Right atrium auricular region (tissue), 2 donors: Measurements from ENCODE around the gene ANKRD33. TPM values are rescaled to one million over a fixed set of nuclear protein-coding genes. Genes with fewer than 3 reads are reported as not detected.

ENCODE experiments used
- DNase-seq: peaks from one replicate; pipeline ENCODE4 v3.0.0-alpha.2; 2019; ENCODE audit warnings: low spot score
- H3K27ac ChIP-seq, 2 donors: fragments of 200-600 bp; sonication (generic); 1 replicate in 1 of 2; 2 replicates in 1 of 2; pipeline ENCODE4 v1.5.1; 2016 to 2019
- H3K27me3 ChIP-seq, 2 donors: fragments of 200-600 bp; sonication (generic); one replicate each; pipeline versions ENCODE4 v1.5.1 to v1.6.0; 2017 to 2019
- H3K36me3 ChIP-seq: fragments of 200-600 bp; sonication (generic); one replicate; pipeline ENCODE4 v1.5.1; 2016
- H3K4me1 ChIP-seq, 2 donors: fragments of 200-600 bp; sonication (generic); one replicate each; pipeline versions ENCODE4 v1.5.1 to v1.6.0; 2017 to 2019
- H3K4me3 ChIP-seq, 2 donors: fragments of 200-600 bp; sonication (generic); 1 replicate in 1 of 2; 2 replicates in 1 of 2; pipeline ENCODE4 v1.5.1; 2017 to 2019; ENCODE audit warnings: mild to moderate bottlenecking in 1 of 2, moderate library complexity in 1 of 2
- H3K9me3 ChIP-seq, 2 donors: fragments of 200-600 bp; sonication (generic); one replicate each; pipeline ENCODE4 v1.5.1; 2019
- CTCF ChIP-seq, 2 donors: fragments of 200-600 bp; sonication (generic); IDR thresholded peaks; one replicate each; pipeline ENCODE4 v1.5.1; 2019; ENCODE audit warnings: antibody characterized with exemption in 2 of 2
- total RNA-seq, 2 donors: library from RNA; depleted of rRNA; stranded (reverse); fragments of >200 nt; gene quantifications; one replicate each; pipeline ENCODE4 v1.1.0, GENCODE V29; 2016

The ANKRD33 gene
- total RNA-seq, 2 donors from 2014 or later: not detected

GRCh38 chr12:51906430-51907082 is 18.7 kb downstream of the ANKRD33 start:
- Histone ChIP-seq H3K4me3 (peak overlapping the region; percentile 46 to 61), H3K9me3 (peaks cover 0 to 3% of the 10 kb centered on the region in 2 donors), H3K27ac (peak overlapping the region; percentile 82 to 90), H3K27me3 (no peaks in the 10 kb centered on the region), H3K4me1 (peaks cover 0 to 61% of the 10 kb centered on the region in 2 donors), H3K36me3 (no peaks in the 10 kb centered on the region)
- no peak for TF ChIP-seq CTCF (IDR thresholded peaks at IDR 0.05)
- no peak for DNase-seq

DNA sequence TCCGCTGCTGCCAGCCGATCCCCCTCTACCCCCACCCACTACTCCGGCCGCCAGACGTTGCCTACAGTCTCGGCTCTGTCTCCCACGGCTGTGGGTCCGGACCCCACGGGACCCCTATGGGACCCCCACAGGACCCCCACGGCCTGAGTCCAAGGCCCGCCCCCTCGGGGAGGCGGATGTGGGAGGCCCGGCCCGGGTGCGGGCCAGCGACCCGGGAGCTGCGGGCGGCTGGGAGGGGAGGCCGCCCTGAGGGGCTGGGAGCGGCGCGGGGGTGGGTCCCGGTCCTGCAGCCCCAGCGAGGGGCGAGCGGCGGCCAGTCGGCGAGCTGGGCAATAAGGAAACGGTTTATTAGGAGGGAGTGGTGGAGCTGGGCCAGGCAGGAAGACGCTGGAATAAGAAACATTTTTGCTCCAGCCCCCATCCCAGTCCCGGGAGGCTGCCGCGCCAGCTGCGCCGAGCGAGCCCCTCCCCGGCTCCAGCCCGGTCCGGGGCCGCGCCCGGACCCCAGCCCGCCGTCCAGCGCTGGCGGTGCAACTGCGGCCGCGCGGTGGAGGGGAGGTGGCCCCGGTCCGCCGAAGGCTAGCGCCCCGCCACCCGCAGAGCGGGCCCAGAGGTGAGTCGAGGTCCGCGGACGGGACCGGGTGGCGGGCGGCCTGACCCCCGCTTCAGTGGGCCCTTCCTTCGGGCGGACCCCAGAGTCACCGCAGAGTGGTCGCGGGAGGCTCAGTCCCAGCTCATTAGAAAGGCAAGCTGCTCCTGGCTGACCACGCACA is 19.4 kb downstream of the ANKRD33 start, which contains the start of gene ACVRL1:
ACVRL1 (plus strand) TSS at position 422 of the 773 bp plus-strand sequence. CDS start 4,971 bp downstream, outside the sequence.
- DNase-seq: no peak
- H3K4me1 ChIP-seq: peaks cover 0 to 66% of the 10 kb centered on the region in 2 donors
- TF ChIP-seq CTCF (IDR thresholded peaks at IDR 0.05): no peak
- no peaks in the 10 kb centered on the region for H3K27me3 ChIP-seq
- H3K9me3 ChIP-seq: peaks cover 0 to 3% of the 10 kb centered on the region in 2 donors
- H3K36me3 ChIP-seq: no peaks in the 10 kb centered on the region
- peak within 1 kb of the TSS; percentile 46 to 61 for H3K4me3 ChIP-seq
- H3K27ac ChIP-seq: peak within 1 kb of the TSS; percentile 82 to 90

DNA sequence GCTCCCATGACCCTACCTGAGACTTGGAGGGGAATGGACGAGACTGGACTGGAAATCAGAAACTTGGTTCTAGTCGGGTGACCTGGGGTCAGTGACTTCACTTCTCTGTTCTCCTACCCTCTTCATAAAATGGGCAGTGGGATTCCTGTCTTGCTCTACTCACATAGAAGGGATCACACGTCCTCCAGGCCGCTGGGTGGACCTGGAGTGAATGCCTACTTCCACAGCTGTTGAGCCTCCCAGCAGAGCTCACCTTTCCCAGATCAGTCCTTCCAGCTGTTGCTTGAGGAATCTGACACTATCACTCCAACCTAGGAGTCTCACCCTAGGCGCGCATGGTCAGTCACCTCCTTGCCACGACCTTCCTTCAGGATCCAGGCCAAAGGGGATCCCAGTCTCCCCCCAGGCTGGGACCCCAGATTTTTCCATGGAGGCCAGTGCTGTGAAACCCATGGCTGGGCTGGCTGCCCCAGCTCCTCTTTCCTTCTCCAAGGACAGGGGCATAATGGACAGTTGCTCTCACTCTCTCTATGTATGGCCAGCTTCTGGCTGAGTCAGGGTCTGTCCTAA is 20.0 kb downstream of the ANKRD33 start:
- no peak for DNase-seq
- H3K27ac ChIP-seq: peak overlapping the region; percentile 82 to 90
- H3K27me3 ChIP-seq: no peaks in the 10 kb centered on the region
- H3K36me3 ChIP-seq: no peaks in the 10 kb centered on the region
- peaks cover 0 to 73% of the 10 kb centered on the region in 2 donors for H3K4me1 ChIP-seq
- TF ChIP-seq CTCF (IDR thresholded peaks at IDR 0.05): no peak
- H3K9me3 ChIP-seq: no peaks in the 10 kb centered on the region
- H3K4me3 ChIP-seq: peak overlapping the region; percentile 46 to 61

DNA sequence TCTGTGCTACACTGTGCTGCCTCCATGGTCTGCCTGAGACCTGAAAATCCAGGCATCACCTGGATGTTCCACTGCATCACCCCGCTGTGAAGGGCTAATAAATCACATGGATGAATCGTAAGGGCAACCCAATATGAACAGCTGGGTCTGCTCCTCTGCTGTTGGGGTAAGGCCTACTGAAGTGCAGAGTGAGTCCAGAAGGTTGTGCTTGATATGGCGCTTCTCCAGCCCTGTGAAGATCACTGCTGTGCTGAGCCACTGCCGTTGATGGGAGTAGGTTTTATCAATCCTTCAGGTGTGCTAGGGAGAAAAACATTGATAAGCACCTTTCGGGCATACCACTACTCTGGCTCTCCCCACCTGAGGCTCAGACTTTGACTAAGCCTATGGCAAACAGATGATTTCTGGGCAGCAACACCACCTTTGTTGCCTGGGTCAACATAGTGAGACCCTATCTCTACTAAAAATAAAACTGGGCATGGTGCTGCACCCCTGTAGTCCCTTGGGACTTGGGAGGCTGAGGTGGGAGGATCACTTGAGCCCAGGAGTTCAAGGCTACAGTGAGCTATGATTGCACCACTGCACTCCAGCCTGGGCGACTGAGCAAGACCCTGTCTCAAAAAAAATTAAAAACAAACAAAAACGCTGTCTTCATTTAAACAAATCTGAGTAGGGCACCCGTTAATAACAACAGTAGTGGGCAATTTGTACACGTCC is 21.1 kb downstream of the ANKRD33 start:
- Histone ChIP-seq H3K36me3 (no peaks in the 10 kb centered on the region), H3K4me3 (peak overlapping the region in 1 of 2 donors; percentile 61), H3K4me1 (peaks cover 0 to 84% of the 10 kb centered on the region in 2 donors), H3K27me3 (no peaks in the 10 kb centered on the region), H3K9me3 (no peaks in the 10 kb centered on the region), H3K27ac (peak overlapping the region; percentile 50 to 82)
- DNase-seq: no peak
- TF ChIP-seq CTCF (IDR thresholded peaks at IDR 0.05): no peak

- TF ChIP-seq CTCF (IDR thresholded peaks at IDR 0.05): no peak
- no peak for DNase-seq
- H3K4me1 ChIP-seq: peaks cover 0 to 80% of the 10 kb centered on the region in 2 donors
- H3K27me3 ChIP-seq: no peaks in the 10 kb centered on the region
- H3K27ac ChIP-seq: peak overlapping the region; percentile 47 to 50
- H3K36me3 ChIP-seq: peaks cover 8% of the 10 kb centered on the region
- H3K4me3 ChIP-seq: peak overlapping the region in 1 of 2 donors; percentile 1
- H3K9me3 ChIP-seq: no peaks in the 10 kb centered on the region
Measured at GRCh38 chr12:51910168-51910567, 22.3 kb downstream of the ANKRD33 start.
